Common myeloid progenitor, CD34-positive (primary cell): ENCODE results near the gene ZNF496.

Source experiments
- CTCF ChIA-PET: fragments of 350-600 bp; sonication (Branson Sonifier 250); formaldehyde crosslinking; loops from one replicate; lab custom pipeline; 2021; ENCODE audit warnings: antibody characterized with exemption; lab: Charles Lee
- POLR2A ChIA-PET: fragments of 350-600 bp; sonication (Branson Sonifier 250); formaldehyde crosslinking; loops from one replicate; lab custom pipeline; 2021; ENCODE audit warnings: antibody characterized with exemption; lab: Charles Lee
- DNase-seq, 3 donors: peaks; one replicate each; pipeline versions ENCODE4 v3.0.0 to v3.0.0-alpha.2; 2013
- H3K27ac ChIP-seq, 2 experiments: 1 replicate in 1 of 2; 2 replicates in 1 of 2; pipeline ENCODE4 v1.7.0; 2013; ENCODE audit warnings: inconsistent platforms in 2 of 2, low read length in 2 of 2, mild to moderate bottlenecking in 2 of 2, low read depth in 1 of 2, moderate library complexity in 1 of 2; ENCODE audit not compliant: severe bottlenecking in 2 of 2, insufficient read depth in 1 of 2, poor library complexity in 1 of 2
- H3K27me3 ChIP-seq, 5 experiments: replicated peaks in 2 of 5; 1 replicate in 3 of 5; 2 replicates in 2 of 5; pipeline versions ENCODE4 v1.6.1 to v1.7.0; 2013; ENCODE audit warnings: low read length in 4 of 5, mild to moderate bottlenecking in 2 of 5, moderate library complexity in 2 of 5, inconsistent platforms in 1 of 5; ENCODE audit not compliant: insufficient read depth in 5 of 5, control insufficient read depth in 4 of 5
- H3K36me3 ChIP-seq, 4 experiments: 1 replicate in 2 of 4; 2 replicates in 2 of 4; pipeline versions ENCODE4 v1.6.1 to v1.7.0; 2013; ENCODE audit warnings: low read length in 3 of 4, control low read depth in 1 of 4, mild to moderate bottlenecking in 1 of 4; ENCODE audit not compliant: control insufficient read depth in 4 of 4, insufficient read depth in 4 of 4
- H3K4me1 ChIP-seq, 4 experiments: 1 replicate in 3 of 4; 2 replicates in 1 of 4; pipeline versions ENCODE4 v1.6.1 to v1.7.1; 2013; ENCODE audit warnings: low read length in 3 of 4, mild to moderate bottlenecking in 3 of 4, control low read depth in 1 of 4, inconsistent platforms in 1 of 4, moderate library complexity in 1 of 4; ENCODE audit not compliant: control insufficient read depth in 4 of 4, insufficient read depth in 4 of 4; ENCODE audit errors: control extremely low read depth in 1 of 4
- H3K4me3 ChIP-seq, 7 experiments: 1 replicate in 4 of 7; 2 replicates in 3 of 7; pipeline versions ENCODE4 v1.5.1 to v1.7.0; 2013; ENCODE audit warnings: mild to moderate bottlenecking in 7 of 7, low read length in 6 of 7, moderate library complexity in 6 of 7, inconsistent platforms in 2 of 7, low read depth in 2 of 7, control low read depth in 1 of 7; ENCODE audit not compliant: insufficient read depth in 4 of 7, control insufficient read depth in 1 of 7; ENCODE audit errors: extremely low read depth in 1 of 7
- H3K9me3 ChIP-seq, 5 experiments: 1 replicate in 4 of 5; 2 replicates in 1 of 5; pipeline versions ENCODE4 v1.6.1 to v1.7.1; 2013; ENCODE audit warnings: low read length in 4 of 5, mild to moderate bottlenecking in 2 of 5, inconsistent platforms in 1 of 5, low read depth in 1 of 5, moderate library complexity in 1 of 5; ENCODE audit not compliant: control insufficient read depth in 4 of 5, insufficient read depth in 2 of 5; ENCODE audit errors: control extremely low read depth in 1 of 5
- WGBS: methylation state at CpG from one replicate; pipeline ENCODE4 v1.1.5; 2013; ENCODE audit not compliant: insufficient coverage; 5-methylcytosine and 5-hydroxymethylcytosine counted together

Gene ZNF496

GRCh38 chr1:247247568-247247967 lies 84.1 kb downstream of the ZNF496 start:
- Histone ChIP-seq H3K27me3 (no peaks in the 10 kb centered on the region), H3K4me1 (no peaks in the 10 kb centered on the region), H3K9me3 (peaks cover 2 to 14% (median 5%) of the 10 kb centered on the region in 5 experiments), H3K27ac (no peak overlapping the region), H3K36me3 (no peaks in the 10 kb centered on the region), H3K4me3 (no peak overlapping the region)
- WGBS = no CpG with 5 or more reads among the region's 1 CpG
- ChIA-PET CTCF (no interaction called here), POLR2A (no interaction called here)
- no peak for DNase-seq
